ENCODE measurements around the gene PTPRN2. TPM values are rescaled to one million over a fixed set of nuclear protein-coding genes. Genes with fewer than 3 reads are reported as not detected.
"Not testable (repeated sequence)": the region's sequence is repeated elsewhere in the genome, so short reads cannot be mapped to it uniquely, and the experiment has no call there.

Gene PTPRN2
- total RNA-seq, 1 experiment from 2014 or later: 1.1 TPM

DNA sequence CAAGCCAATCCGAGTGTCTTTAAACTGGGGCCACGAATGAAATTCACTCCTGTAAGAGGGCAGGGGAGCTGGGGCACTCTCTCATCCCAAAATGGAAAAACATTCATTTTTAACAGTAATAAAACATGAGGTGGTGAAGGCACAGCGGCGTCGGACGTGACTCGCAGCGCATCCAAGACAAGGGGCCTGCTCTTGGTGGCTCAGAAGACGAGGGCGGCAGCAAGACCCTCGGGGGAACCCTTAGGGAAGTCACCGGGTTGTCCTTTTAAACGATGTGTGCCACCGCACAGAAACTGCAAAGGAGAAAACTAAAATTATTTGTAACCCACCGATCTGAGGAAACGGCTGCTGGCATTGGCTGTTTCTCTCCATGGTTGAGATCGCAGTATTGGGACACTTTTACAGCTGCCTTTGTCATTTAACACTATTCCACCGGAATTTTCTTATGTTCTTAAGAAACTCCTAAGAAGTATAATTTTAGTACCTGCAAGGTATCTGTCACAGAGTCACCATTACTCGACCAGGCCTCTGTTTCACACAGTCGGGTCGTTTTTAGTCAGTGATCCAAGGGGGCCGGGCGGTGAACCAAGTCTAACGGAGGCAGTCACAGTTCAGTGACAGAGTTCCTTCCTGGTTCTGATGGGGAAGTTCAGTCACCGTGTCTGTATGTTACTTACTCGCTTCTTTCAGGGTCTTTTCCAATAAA is 159.3 kb downstream of the PTPRN2 start:
- Histone ChIP-seq H3K36me3 (ENCODE audit: control insufficient read depth, insufficient read depth, low read length) (no peaks in the 10 kb centered on the region), H3K4me3 (ENCODE audit: low read depth in 2 of 2, low read length in 2 of 2) (no peak overlapping the region), H3K4me1 (ENCODE audit: control insufficient read depth, insufficient read depth, low read length) (peaks cover 12% of the 10 kb centered on the region), H3K27me3 (ENCODE audit: control insufficient read depth, insufficient read depth, low read length) (no peaks in the 10 kb centered on the region), H3K27ac (ENCODE audit: low read length) (no peak overlapping the region), H3K9me3 (ENCODE audit: control insufficient read depth, insufficient read depth, low read depth, low read length) (no peaks in the 10 kb centered on the region)
- ATAC-seq (no peak), DNase-seq (ENCODE audit: low read depth, low spot score) (no peak)
- CTCF ChIA-PET: interaction anchor here (0.8 kb wide), 1 partner anchor 822 kb away, joined by 3 read pairs; no protein-coding TSS in a partner anchor
- POLR2A ChIA-PET: no interaction called here
- intact Hi-C loops (cut with micrococcal nuclease; ENCODE audit: unreplicated experiment): no loop called here
- in situ Hi-C loops (cut with HindIII; ENCODE audit: low pct_unique_long_range_greater_than_20kb, low sequenced_read_pairs): no loop called here
- BruUV-seq (replicated peaks): no TSS peak
- TF ChIP-seq SIN3A (IDR thresholded peaks at IDR 0.05; ENCODE audit: borderline replicate concordance, insufficient read depth, low read depth, low read length): no peak
- TF ChIP-seq REST (IDR thresholded peaks at IDR 0.05; ENCODE audit: insufficient read depth in 1 of 2, low read depth in 2 of 2, low read length in 1 of 2): no peak
- TF ChIP-seq POLR2AphosphoS5 (IDR thresholded peaks at IDR 0.05; ENCODE audit: low read depth, low read length): no peak
- TF ChIP-seq, protein P1, sequence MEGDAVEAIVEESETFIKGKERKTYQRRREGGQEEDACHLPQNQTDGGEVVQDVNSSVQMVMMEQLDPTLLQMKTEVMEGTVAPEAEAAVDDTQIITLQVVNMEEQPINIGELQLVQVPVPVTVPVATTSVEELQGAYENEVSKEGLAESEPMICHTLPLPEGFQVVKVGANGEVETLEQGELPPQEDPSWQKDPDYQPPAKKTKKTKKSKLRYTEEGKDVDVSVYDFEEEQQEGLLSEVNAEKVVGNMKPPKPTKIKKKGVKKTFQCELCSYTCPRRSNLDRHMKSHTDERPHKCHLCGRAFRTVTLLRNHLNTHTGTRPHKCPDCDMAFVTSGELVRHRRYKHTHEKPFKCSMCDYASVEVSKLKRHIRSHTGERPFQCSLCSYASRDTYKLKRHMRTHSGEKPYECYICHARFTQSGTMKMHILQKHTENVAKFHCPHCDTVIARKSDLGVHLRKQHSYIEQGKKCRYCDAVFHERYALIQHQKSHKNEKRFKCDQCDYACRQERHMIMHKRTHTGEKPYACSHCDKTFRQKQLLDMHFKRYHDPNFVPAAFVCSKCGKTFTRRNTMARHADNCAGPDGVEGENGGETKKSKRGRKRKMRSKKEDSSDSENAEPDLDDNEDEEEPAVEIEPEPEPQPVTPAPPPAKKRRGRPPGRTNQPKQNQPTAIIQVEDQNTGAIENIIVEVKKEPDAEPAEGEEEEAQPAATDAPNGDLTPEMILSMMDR (IDR thresholded peaks at IDR 0.05): no peak
- TF ChIP-seq TCF7L2 (IDR thresholded peaks at IDR 0.05; ENCODE audit: low read depth, low read length): no peak

GRCh38 chr7:158425676-158426075 is 161.9 kb downstream of the PTPRN2 start:
- H3K4me1 ChIP-seq (ENCODE audit: control insufficient read depth, insufficient read depth, low read length); intact Hi-C loops (cut with micrococcal nuclease; ENCODE audit: unreplicated experiment); POLR2A ChIA-PET; BruUV-seq (replicated peaks); H3K36me3 ChIP-seq (ENCODE audit: control insufficient read depth, insufficient read depth, low read length); H3K27ac ChIP-seq (ENCODE audit: low read length); CTCF ChIA-PET; DNase-seq (ENCODE audit: low read depth, low spot score); H3K4me3 ChIP-seq (ENCODE audit: low read depth in 2 of 2, low read length in 2 of 2); H3K27me3 ChIP-seq (ENCODE audit: control insufficient read depth, insufficient read depth, low read length); H3K9me3 ChIP-seq (ENCODE audit: control insufficient read depth, insufficient read depth, low read depth, low read length); ATAC-seq; in situ Hi-C loops (cut with HindIII; ENCODE audit: low pct_unique_long_range_greater_than_20kb, low sequenced_read_pairs): not testable (repeated sequence)

DNA sequence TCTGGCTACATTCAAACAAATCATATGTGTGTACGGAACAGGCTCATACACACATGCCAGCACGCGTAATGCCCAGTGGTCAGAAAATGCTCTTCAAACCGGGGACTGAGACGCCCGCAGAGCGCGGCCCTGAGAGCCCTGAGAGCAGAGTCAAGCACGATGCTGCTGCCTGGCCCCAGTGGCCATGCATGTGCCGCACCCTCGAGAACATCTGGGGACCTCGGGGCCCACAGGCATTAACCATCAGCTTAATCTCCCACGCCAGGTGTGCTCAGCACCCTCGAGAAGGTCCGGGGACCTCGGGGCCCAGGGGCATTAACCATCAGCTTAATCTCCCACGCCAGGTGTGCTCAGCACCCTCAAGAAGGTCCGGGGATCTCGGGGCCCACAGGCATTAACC is 163.1 kb downstream of the PTPRN2 start:
- no peak for ATAC-seq
- Histone ChIP-seq H3K27ac (ENCODE audit: low read length) (no peak overlapping the region), H3K4me3 (ENCODE audit: low read depth in 2 of 2, low read length in 2 of 2) (no peak overlapping the region), H3K27me3 (ENCODE audit: control insufficient read depth, insufficient read depth, low read length) (peaks cover 3% of the 10 kb centered on the region; the same call in 1 of the 2 replicates), H3K36me3 (ENCODE audit: control insufficient read depth, insufficient read depth, low read length) (no peaks in the 10 kb centered on the region), H3K4me1 (ENCODE audit: control insufficient read depth, insufficient read depth, low read length) (no peaks in the 10 kb centered on the region), H3K9me3 (ENCODE audit: control insufficient read depth, insufficient read depth, low read depth, low read length) (no peaks in the 10 kb centered on the region)
- BruUV-seq (replicated peaks): no TSS peak
- CTCF ChIA-PET: no interaction called here
- POLR2A ChIA-PET: no interaction called here
- in situ Hi-C loops (cut with HindIII; ENCODE audit: low pct_unique_long_range_greater_than_20kb, low sequenced_read_pairs): no loop called here
- TF ChIP-seq TCF7L2 (IDR thresholded peaks at IDR 0.05; ENCODE audit: low read depth, low read length) (no peak), POLR2AphosphoS5 (IDR thresholded peaks at IDR 0.05; ENCODE audit: low read depth, low read length) (no peak), REST (IDR thresholded peaks at IDR 0.05; ENCODE audit: insufficient read depth in 1 of 2, low read depth in 2 of 2, low read length in 1 of 2) (no peak), SIN3A (IDR thresholded peaks at IDR 0.05; ENCODE audit: borderline replicate concordance, insufficient read depth, low read depth, low read length) (no peak)
- TF ChIP-seq, protein P1 (IDR thresholded peaks at IDR 0.05): no peak
- intact Hi-C loops (cut with micrococcal nuclease; ENCODE audit: unreplicated experiment): no loop called here
- DNase-seq (ENCODE audit: low read depth, low spot score): no peak
